Left ventricle myocardium superior (tissue), 1 donor: ENCODE data around the gene FASN. TPM values are rescaled to one million over a fixed set of nuclear protein-coding genes. Genes with fewer than 3 reads are reported as not detected.

Source experiments
- ATAC-seq: fragments of 200-7000 bp; cut with Tn5 transposase; one replicate; pipeline ENCODE4 v1.9.1; 2020; ENCODE audit warnings: mild to moderate bottlenecking, moderate library complexity
- DNase-seq: peaks from one replicate; pipeline ENCODE4 v3.0.0-alpha.2; 2020
- intact Hi-C: fragments of 100-400 bp; cut with micrococcal nuclease; formaldehyde crosslinking; loops from one replicate; pipeline ENCODE4 v1.11.0; 2022
- total RNA-seq: library from RNA; stranded (reverse); fragmentation: NEBNext Ultra II Directional; extraction: Animal tissue kit (Norgen Biotek cat#: 25700); gene quantifications from one replicate; pipeline ENCODE4 v1.2.1, GENCODE V29; 2021
- donor health status: DM: no; HTN: yes; CAD: no; lungs with severe emphysema.

Gene FASN
- total RNA-seq, 1 donor from 2014 or later = 17.0 TPM

DNA sequence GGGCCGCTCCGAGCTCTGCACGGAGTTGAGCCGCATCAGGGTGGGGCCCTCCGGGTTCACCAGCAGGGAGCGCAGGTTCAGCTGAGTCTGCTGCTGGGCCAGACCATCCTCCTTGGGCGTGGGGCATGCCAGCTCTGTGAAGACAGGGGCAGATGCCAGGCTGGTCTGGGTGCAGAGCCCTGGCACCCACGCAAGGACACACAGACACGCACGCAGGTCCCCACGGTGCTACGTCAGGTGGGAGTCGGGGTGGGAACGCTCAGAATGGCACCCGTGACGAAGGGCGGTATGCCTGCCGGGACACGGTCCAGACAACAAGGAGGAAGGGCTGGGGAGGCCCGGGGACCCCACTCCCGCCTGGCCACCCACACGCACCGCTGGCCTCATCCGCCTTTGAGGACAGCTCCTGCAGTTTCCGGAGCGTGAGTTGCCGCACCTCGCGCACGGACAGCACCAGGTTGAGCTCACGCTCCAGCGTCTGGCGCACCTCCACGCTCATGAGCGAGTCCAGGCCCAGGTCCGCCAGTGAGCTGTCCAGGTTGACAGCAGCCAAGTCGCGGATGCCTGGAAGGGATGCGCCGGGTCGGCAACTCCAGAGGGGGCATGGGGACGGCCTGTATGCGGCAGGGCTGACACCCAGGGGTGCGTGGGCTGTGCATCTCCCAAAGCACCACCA is 17.1 kb downstream of the FASN start:
- intact Hi-C loops = no loop called here
- DNase-seq = no peak
- no peak for ATAC-seq

DNA sequence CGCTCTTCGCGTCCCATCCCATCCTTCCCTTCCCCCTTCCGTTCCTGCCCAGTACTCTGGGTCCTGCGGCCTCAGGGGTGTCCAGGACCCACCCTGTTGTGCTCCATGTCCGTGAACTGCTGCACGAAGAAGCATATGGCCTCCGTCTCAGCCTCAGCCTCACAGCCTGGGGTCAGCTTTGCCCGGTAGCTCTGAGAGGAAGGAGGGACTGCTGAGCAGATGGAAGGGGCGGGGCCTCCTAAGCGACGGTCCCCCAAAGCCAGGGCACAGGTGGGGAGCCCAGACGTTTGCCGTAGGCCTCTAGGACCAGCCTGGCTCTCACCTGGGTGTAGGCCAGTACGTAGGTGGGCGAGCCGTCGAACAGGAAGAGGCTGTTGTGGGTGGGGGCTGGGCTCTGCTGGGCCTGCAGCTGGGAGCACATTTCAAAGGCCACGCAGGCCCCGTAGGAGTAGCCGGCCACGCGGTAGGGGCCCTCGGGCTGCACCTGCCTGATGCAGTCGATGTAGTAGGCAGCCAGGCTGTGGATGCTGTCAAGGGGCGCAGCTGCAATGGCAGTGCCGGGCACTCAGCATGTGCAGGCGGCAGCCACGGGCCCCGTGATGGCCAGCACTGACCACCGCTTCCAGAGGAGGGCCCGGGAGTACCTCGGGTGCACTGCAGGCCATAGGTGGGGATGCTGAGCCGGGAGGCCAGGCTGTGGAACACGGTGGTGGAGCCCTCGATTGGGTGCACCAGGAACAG is 17.8 kb downstream of the FASN start:
- intact Hi-C loops = no loop called here
- ATAC-seq = no peak
- DNase-seq = no peak

DNA sequence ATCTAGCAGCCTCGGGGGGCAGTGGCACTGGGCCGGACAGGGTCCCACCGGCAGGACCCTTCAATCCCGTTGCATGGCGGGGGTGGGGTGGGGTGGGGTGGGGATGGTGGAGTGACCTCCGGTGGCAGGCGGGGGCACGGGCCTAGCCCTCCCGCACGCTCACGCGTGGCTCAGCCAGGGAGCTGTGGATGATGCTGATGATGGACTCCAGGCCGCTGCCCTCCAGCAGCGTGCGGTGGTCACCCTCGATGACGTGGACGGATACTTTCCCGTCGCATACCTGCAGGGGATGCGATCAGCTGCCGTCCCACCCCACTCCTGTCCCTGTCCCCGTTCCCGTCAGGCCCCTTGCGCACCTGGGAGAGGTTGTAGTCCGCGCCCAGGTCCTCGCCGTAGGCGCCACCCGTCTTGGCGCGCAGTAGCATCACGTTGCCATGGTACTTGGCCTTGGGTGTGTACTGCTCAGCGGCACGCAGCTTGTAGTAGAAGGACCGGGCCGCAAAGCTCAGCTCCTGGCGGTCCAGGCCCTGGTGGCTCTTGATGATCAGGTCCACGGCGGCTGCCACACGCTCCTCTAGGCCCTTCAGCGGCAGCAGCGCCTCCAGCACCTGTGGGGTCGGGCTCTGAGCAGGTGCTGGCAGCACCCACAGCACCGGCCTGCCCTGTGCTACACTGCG is 18.9 kb downstream of the FASN start:
- intact Hi-C loops = no loop called here
- ATAC-seq (no peak), DNase-seq (no peak)

DNA sequence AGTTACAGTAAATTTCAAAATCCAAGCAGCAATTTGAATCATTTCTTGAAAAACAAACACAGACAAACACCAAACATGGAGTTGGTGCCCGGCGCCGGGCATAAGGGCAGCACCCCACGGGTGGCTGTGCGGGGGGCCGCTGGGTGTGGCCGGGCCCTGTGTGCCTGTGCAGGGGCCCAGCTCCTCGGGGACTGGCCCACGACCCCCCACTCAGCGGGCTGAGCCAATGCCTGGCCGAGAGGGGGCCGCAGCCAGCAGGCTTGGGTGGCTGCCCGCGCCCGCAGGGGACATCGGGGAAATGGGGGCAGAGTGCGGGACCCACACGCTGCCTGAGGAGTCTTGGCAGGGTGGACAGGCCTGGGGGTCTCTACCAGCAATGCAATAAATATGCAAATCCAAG is 19.6 kb downstream of the FASN start:
- no peak for DNase-seq
- ATAC-seq = no peak
- intact Hi-C loops = no loop called here

DNA sequence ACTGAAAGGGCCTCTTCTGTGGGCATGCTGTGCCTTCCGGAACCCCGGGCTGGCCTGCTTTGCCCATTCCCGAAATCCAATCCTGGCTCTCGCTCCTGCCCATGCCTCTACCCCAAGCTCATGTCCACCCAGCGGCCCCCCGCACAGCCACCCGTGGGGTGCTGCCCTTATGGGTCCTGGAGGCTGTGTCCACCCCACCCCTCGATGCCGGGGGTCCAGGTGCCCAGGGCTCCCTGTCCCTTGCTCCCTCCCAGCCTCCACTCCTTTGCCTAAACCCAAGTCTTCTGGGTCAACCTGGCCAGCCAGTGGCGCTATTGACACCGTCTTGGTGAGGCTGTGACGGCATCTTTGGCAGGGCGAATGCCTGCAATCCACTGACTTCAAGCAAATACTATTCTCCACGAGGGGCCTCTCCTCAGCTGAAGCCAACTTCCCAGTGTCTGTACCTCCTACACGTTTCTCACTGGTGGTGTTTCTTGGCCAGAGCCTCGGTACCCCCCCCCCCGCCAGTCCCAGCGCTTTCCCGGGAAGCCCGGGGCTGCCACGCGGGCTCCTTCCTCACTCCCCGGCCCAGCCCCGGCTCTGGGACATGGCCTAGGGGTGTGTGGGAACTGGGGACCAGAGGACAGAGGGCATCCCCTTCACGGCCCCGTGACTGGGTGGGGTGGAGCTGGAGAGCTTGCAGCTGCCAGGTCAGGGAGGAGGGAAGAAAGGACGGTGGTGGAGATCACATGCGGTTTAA is 20.2 kb downstream of the FASN start:
- intact Hi-C loops = no loop called here

DNA sequence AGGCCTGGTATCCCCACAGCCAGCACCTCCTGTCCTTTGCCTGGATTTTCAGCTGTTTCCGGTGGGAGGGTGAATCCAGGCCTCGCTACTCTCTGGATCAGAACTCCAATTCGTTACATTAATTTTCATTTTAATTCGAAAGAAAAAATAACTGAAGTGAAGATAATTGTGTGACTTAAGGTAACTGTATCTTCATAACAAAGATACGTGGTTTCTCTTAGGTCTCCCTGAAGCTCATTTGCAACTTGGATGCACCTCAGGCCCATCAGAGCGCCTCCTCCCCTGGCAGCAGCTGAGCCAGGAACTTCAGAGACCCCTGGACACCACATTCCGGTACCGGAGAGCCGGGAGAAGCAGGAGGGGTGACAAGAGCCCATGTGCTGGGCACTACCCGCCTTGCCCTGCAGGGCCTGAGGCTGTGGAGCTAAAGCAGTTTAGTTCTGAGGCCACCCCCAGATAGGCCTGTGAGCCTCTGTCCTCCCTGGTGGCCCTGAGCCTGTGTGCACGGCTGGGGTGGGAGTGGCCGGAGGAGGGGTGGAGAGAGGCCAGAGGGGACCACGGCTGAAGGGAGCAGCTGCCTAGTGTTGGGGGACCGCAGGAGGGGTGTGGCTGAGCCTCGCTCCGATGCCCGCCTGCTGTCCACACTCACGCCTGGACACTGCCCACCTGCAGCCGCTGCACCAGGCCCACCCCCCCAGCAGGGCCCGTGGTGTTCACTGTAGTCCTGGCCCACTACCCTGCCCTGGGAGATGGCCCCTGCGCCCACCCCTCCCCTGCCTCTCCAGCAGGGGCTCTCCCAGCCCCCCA is 21.0 kb downstream of the FASN start:
- DNase-seq (no peak), ATAC-seq (peak; percentile 48)
- intact Hi-C loops = no loop called here

More for the DNA sequence above, 20.2 kb downstream of the FASN start:
- DNase-seq (no peak), ATAC-seq (peak; percentile 37)

DNA sequence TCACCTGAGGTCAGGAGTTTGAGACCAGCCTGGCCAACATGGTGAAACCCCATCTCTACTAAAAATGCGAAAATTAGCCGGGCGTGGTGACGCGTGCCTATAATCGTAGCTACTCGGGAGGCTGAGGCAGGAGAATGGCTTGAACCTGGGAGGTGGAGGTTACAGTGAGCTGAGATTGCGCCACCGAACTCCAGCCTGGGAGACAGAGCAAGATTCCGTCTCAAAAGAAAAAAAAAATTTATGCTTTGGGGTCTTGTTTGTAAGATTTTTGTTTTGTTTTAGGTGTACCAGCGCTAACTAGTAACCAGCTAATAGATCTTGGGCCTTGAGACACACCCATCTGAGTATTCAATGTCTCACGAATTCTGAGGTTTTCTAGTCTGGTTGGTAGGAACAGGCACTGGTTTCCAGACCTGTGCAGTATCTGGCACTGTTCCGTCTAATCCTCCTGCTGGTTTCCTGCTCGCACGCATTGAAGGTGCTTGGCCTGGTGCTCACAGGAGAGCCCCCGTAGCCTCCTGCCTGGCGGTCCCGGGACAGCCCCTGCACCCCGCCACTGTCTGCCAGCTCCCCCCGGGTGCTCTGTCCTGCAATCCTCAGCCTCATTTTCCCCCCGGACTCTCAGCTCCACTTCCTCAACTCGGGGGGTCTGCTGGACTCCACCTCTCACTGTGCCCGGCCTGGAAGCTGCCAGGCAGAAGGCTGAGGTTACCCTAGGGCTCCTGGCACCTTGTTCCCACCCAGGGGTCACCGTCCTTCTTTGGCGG is 21.8 kb downstream of the FASN start:
- ATAC-seq (no peak), DNase-seq (no peak)
- intact Hi-C loops = no loop called here

DNA sequence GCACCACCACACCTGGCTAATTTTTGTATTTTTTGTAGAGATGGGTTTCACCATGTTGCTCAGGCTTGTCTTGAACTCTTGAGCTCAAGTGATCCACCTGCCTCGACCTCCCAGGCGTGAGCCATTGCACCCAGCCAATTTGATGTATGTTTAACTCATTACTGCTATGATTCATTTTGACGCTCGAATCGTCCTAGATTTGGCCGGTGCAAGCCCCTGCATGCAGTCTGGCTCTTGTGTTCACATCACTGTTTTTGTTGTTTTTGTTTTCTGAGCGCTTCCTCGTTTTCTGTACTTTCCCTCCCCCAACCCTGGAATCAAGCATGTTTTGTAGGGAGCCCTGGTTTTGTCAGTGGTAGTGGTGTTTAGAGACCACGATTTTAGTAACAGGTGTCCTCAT is 24.6 kb downstream of the FASN start:
- ATAC-seq (no peak), DNase-seq (no peak)
- intact Hi-C loops = no loop called here

DNA sequence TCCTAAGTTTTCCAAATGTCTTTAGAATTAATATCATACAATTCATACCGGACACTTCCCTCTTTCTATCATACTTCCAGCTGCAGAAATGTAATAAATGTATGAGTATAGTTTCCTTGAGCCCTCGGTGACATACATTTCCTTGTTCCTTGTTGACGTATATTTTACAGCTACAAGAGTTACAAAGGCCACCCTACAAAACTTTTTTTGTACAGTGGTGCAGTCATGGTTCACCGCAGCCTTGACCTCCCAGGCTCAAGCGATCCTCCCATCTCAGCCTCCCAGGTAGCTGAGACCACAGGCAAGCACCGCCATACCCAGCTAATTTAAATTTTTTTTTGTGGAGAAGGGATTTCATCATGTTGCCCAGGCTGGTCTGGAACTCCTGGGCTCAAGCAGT is 25.2 kb downstream of the FASN start:
- ATAC-seq (no peak), DNase-seq (no peak)
- intact Hi-C loops = no loop called here

DNA sequence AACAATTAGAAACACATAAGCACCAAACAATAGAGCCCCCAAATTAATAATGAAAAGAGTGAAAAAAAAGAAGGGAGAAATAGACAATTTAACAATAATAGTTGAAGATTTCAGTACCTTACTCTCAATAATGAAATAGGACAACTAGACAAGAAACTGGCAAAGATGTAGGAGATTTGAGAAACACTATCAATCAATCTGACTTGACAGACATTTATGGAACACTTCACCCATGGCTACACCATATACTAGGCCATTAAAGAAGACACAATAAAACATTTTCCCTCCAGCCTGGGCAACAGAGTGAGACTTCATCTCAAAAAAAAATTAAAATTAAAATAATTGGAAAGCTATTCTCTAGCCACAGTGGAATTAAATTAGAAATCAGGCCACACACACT is 27.4 kb downstream of the FASN start:
- intact Hi-C loops = no loop called here
- no peak for ATAC-seq
- DNase-seq = no peak

DNA sequence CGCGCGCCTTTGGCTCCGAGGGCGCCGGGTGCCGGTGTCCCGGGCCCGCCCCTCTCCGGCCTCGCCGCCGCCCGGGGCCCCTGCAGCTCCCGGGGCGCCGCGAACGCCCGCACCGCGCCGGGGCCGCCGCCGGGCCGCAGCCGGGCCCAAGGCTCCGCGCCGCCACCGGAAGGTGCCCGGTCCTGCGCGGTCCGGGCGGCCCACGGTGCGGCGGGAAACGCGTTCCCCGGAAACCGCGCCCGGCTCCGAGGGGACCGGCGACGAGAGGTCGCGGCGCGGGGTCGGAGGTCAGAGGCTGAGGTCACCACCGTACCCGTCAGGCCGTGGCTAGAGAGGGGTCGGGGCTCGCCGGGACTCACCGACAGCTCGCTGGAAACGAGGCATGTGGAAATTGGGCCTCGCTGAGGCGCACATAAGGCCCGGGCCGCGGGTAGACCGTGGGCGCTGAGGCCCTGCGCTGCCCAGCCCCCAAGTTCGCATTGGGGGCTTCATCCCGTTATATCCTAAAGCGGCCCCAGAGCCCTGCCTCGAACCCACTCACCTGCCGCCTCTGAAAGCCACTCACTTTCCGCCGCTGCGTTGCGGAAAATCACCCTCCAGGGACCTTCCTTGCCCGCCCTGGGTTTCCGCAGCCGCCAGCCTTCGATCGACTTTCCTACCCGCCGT is 32.3 kb downstream of the FASN start, which contains the start of gene DUS1L:
TSS of gene DUS1L (minus strand) at position 167 of the 666 bp plus-strand sequence. CDS start 745 bp downstream, outside the sequence.
- intact Hi-C loops = no loop called here
- peak; percentile 87 for ATAC-seq

DNA sequence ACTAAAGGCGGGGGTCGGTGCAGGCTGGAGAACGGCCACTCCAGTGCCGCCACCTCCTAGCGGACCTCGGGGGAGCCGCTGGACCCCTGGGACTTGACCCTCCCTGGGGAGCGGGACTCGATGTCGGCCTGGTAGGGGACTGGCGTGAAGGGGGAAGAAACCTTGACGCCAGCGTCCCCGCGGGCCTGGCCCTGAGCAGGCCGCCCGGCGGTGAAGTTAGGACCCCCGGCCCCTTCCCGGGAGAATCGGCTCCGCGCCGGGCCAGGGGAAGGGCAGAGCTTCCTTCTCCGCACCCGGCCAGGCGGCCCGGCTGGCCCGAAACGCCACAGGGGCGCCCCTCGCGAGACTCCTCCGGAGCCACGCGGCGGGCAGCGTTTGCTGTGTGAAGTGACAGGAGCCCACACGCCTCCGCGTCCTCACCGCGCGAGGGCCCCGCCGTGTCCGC is 32.8 kb downstream of the FASN start:
- intact Hi-C loops = no loop called here
- ATAC-seq (peak; percentile 10), DNase-seq (peak; percentile 57)

More for the DNA sequence above, 32.3 kb downstream of the FASN start, which contains the start of gene DUS1L:
- DNase-seq = peak; percentile 82

DNA sequence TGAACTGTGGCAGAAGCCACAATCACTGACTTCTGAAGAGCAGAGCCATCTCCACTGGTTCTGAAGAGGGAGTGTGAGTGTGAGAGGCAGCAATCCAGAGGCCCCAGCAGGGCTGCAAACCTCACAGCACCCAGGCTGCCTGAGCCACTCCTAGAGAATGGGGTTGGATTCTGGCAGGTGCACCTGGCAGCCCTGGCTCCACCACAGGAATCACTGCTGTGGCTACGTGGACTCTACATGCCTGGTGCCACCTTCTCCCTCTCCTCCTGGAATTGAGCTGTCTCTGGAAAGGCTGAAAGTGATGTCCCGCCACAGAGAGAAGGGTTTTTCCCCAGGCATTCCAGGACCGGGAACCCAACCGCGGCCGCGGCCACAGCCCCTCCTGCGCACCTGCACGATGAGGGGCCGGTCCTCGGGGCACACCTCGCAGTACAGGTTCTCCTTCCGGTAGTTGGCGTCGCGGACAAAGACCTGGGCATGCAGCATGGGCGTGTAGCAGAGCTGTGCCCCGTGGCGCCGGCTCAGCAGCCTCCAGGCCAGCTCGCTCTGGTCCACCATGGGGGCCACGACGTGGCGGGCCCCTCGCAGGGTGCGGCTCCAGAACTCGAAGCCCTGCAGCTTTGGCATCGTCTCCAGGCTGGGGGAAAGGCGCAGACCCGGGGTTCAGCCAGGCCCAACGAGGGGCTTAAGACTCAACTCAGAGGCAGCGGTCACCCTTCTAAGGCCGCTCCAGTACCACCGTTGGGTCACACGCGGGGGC is 33.4 kb downstream of the FASN start:
- intact Hi-C loops = no loop called here
- no peak for ATAC-seq
- no peak for DNase-seq

DNA sequence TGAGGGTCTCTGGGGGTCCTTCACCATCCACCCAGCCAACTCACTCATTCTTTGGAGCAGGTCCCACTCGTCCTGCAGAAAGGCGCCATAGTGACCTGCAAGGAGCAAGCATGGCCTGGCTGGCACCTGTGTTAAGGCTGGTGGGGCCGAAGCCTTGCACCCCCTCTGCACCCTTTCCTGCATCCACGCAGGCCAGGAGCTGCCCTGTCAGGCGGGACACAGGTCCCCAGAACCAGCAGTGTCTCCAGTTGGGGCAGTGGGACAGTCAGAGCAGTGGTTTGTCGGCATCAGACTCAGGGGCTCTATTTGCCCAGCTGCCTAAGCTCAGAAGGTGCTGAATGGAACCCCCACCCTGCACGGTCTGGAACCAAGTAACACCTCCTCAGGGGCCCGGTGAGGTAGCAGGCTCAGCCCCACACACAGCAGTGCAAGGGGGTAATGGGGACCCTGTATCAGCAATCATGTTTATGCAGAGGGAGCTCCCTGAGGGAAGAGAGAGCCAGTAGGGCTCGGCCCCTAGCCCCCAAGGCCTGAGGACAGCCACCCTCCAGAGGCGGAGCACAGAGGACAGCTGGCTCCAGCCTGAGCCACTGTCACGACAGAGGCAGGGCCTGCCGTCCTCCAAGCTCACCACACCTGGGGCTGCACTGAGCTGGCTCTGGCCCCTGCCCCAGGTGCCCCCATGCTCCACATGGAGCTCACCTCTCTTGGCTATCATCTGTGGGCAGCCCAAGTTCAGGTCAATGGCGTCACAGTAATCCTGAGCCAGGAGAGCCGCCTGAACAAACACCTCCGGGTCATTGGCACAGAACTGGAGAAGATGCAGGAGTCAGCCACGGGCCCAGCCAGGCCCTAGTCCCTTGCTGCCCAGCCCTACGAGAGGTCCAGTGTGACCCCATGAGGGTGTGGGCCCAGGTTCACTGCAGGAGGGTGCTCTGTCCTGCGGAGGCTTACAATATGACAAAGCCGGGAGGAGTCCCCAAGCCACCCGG is 34.3 kb downstream of the FASN start:
- intact Hi-C loops = no loop called here
- DNase-seq = peak; percentile 27
- no peak for ATAC-seq

DNA sequence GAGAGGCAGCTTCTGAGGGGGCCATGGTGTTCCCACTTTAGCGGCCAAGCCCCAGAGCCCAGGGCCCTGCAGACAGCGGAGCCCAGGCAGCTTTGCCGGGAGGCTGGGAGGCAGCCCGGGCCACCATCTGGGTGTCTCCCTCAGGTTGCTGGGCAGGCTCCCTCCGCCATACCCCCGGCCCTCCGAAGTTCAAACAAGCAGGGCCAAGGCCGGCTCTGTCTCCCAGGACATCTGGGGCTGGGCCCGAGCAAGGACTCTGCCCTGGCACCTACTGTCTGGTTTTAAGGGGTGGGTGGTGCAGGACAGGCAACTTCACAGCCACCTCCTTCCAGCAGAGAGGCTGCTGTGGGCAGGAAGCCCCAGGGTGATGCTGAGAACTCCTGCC is 35.1 kb downstream of the FASN start:
- DNase-seq (no peak), ATAC-seq (no peak)
- intact Hi-C loops = no loop called here
